Body of pancreas (tissue), 4 donors: ENCODE measurements around the gene PRR16.

Source experiments
- CTCF ChIP-seq, 7 experiments: fragments of 450-650 bp in 4 of 7; fragments of 200-600 bp in 3 of 7; sonication (generic) in 3 of 7; IDR thresholded peaks; one replicate each; pipeline ENCODE4 v1.5.1; 2016 to 2019; ENCODE audit warnings: antibody characterized with exemption in 7 of 7
- POLR2A ChIP-seq, 3 donors: fragments of 450-650 bp; IDR thresholded peaks; one replicate each; pipeline ENCODE4 v1.6.1; 2016; ENCODE audit warnings: antibody characterized with exemption in 3 of 3, mild to moderate bottlenecking in 2 of 3

DNA sequence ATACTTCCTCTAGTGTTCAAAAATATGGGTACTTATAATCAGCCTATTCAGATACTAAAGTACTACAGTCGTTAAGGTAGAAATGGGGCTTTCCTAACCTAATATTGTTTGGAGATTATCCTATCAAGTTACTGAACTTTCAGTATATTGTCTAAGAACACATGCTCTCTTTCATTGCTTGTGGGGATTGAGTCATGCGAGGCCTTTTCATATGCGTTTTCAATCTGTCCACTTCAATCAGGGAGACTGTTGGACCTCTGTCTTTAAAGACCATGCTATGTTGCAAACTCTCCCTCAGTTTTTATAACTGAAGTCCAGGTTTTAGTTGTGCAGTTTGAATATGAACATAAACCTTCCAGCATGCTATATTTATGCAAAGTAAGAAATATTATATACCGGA, 15.0 kb downstream of the PRR16 start:
- TF ChIP-seq CTCF (IDR thresholded peaks at IDR 0.05), result no peak
- no peak for TF ChIP-seq POLR2A (IDR thresholded peaks at IDR 0.05)
